NT2/D1 (cell line): ENCODE data around the gene DMXL2.

Source experiments
- DNase-seq: peaks from one replicate; pipeline ENCODE4 v3.0.0-alpha.2; 2011; ENCODE audit warnings: low read depth, low spot score
- H3K27me3 ChIP-seq: 2 replicates; pipeline ENCODE4 v1.6.0; 2011; ENCODE audit warnings: mild to moderate bottlenecking; ENCODE audit not compliant: insufficient read length, insufficient read depth
- H3K36me3 ChIP-seq: 2 replicates; pipeline ENCODE4 v1.6.1; 2011; ENCODE audit warnings: mild to moderate bottlenecking, low read length, mixed read lengths; ENCODE audit not compliant: insufficient read depth, insufficient read length
- H3K4me1 ChIP-seq: 2 replicates; pipeline ENCODE4 v1.5.1; 2011; ENCODE audit not compliant: insufficient read depth, insufficient read length
- H3K4me3 ChIP-seq: 2 replicates; pipeline ENCODE4 v1.5.1; 2011; ENCODE audit warnings: low read depth; ENCODE audit not compliant: insufficient read length
- H3K9ac ChIP-seq: 2 replicates; pipeline ENCODE4 v1.6.0; 2011; ENCODE audit warnings: low read depth; ENCODE audit not compliant: insufficient read length
- H3K9me3 ChIP-seq: 2 replicates; pipeline ENCODE4 v1.5.1; 2011; ENCODE audit warnings: mild to moderate bottlenecking, low read length; ENCODE audit not compliant: insufficient read depth
- SUZ12 ChIP-seq: IDR thresholded peaks from 2 replicates; pipeline ENCODE4 v1.6.1; 2011; ENCODE audit not compliant: insufficient read length, insufficient read depth; ENCODE audit errors: extremely low read depth
- YY1 ChIP-seq: IDR thresholded peaks from 2 replicates; pipeline ENCODE4 v1.6.1; 2011; ENCODE audit not compliant: insufficient read length, insufficient read depth
- ZNF274 ChIP-seq: IDR thresholded peaks from 2 replicates; pipeline ENCODE4 v1.6.1; 2011; ENCODE audit warnings: mild to moderate bottlenecking, low read depth, low read length

DMXL2 gene

GRCh38 chr15:51561271-51561670 lies 61.3 kb downstream of the DMXL2 start:
- Histone ChIP-seq H3K27me3 (no peaks in the 10 kb centered on the region), H3K9me3 (no peaks in the 10 kb centered on the region), H3K36me3 (no peaks in the 10 kb centered on the region), H3K9ac (no peak overlapping the region), H3K4me1 (no peaks in the 10 kb centered on the region), H3K4me3 (no peak overlapping the region)
- TF ChIP-seq ZNF274 (no peak), SUZ12 (no peak), YY1 (no peak)
- no peak for DNase-seq

DNA sequence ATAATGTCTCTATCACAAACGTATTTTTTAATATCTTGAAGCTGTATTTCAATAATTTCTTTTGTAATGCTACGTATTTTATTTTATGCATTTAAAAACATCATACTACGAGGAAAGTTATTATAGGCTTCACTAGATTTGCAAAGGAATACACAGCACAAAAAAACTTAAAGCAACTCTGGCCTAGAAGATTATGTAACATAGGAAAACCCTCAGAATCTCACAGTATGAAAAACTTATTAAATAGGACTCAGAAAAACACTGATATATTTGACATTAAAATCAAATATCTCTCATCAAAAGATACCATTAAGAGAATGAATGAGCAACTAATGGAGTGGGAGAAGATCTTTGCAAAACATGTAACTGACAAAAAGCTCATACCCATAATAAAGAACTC lies 63.7 kb downstream of the DMXL2 start:
- Histone ChIP-seq H3K27me3 (no peaks in the 10 kb centered on the region), H3K9me3 (no peaks in the 10 kb centered on the region), H3K4me1 (no peaks in the 10 kb centered on the region), H3K9ac (no peak overlapping the region), H3K4me3 (no peak overlapping the region), H3K36me3 (no peaks in the 10 kb centered on the region)
- no peak for TF ChIP-seq ZNF274
- no peak for TF ChIP-seq YY1
- no peak for TF ChIP-seq SUZ12
- no peak for DNase-seq

DNA sequence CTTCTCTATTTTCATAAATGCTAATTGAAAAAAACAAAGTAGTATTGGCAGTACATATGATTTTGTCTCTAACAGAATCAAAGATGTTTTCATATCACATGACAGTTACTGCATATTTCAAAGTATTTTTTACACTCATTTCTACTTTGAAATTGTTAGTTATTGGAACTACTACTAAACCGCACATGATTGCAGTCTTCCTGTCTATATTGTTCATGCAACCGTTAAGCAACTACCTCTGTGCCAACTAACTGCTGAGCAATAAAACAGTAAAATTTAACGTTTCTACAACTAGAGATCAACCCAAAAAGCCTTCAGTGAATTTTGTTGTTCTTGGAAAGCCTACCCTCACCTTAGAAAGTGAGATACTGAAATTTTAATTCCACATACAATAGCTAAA lies 64.2 kb downstream of the DMXL2 start:
- no peaks in the 10 kb centered on the region for H3K9me3 ChIP-seq
- H3K27me3 ChIP-seq = no peaks in the 10 kb centered on the region
- H3K4me3 ChIP-seq = no peak overlapping the region
- no peak for TF ChIP-seq YY1
- TF ChIP-seq ZNF274 = no peak
- TF ChIP-seq SUZ12 = no peak
- no peak overlapping the region for H3K9ac ChIP-seq
- no peak for DNase-seq
- H3K4me1 ChIP-seq = no peaks in the 10 kb centered on the region
- H3K36me3 ChIP-seq = no peaks in the 10 kb centered on the region

DNA sequence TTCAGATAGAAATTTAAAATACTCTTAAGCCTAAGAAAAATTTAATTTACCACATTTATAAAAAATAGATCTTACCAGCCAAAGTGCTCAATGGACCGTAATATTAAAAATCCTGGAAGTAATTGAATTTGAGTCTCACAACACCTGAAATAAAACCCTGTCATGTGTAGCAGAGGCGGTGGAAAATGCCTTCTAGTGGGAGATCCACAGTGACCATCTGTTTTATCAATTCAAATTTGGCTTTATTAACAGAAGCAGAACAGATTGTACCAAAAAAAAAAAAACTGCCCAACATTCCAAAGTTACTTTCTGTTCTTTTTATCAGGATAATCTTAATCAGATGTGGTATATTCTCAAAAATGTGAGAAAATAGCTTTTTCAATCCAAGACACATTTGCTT lies 71.7 kb downstream of the DMXL2 start:
- Histone ChIP-seq H3K27me3 (no peaks in the 10 kb centered on the region), H3K4me3 (no peak overlapping the region), H3K4me1 (no peaks in the 10 kb centered on the region), H3K9me3 (no peaks in the 10 kb centered on the region), H3K9ac (no peak overlapping the region), H3K36me3 (no peaks in the 10 kb centered on the region)
- TF ChIP-seq SUZ12 (no peak), ZNF274 (no peak), YY1 (no peak)
- DNase-seq = no peak

- H3K27me3 ChIP-seq = no peaks in the 10 kb centered on the region
- no peak for DNase-seq
- TF ChIP-seq SUZ12 = no peak
- no peak for TF ChIP-seq ZNF274
- TF ChIP-seq YY1 = no peak
- no peak overlapping the region for H3K4me3 ChIP-seq
- peaks cover 4% of the 10 kb centered on the region for H3K36me3 ChIP-seq
- H3K4me1 ChIP-seq = no peaks in the 10 kb centered on the region
- no peaks in the 10 kb centered on the region for H3K9me3 ChIP-seq
- no peak overlapping the region for H3K9ac ChIP-seq
Measured at GRCh38 chr15:51547656-51548055, 74.9 kb downstream of the DMXL2 start.

- Histone ChIP-seq H3K4me3 (no peak overlapping the region), H3K36me3 (peaks cover 7% of the 10 kb centered on the region), H3K9ac (no peak overlapping the region), H3K9me3 (no peaks in the 10 kb centered on the region; the same call in 1 of the 2 replicates), H3K27me3 (no peaks in the 10 kb centered on the region), H3K4me1 (no peaks in the 10 kb centered on the region)
- no peak for DNase-seq
- TF ChIP-seq SUZ12 = no peak
- no peak for TF ChIP-seq YY1
- TF ChIP-seq ZNF274 = no peak
Measured at GRCh38 chr15:51536965-51537574, 85.5 kb downstream of the DMXL2 start.

DNA sequence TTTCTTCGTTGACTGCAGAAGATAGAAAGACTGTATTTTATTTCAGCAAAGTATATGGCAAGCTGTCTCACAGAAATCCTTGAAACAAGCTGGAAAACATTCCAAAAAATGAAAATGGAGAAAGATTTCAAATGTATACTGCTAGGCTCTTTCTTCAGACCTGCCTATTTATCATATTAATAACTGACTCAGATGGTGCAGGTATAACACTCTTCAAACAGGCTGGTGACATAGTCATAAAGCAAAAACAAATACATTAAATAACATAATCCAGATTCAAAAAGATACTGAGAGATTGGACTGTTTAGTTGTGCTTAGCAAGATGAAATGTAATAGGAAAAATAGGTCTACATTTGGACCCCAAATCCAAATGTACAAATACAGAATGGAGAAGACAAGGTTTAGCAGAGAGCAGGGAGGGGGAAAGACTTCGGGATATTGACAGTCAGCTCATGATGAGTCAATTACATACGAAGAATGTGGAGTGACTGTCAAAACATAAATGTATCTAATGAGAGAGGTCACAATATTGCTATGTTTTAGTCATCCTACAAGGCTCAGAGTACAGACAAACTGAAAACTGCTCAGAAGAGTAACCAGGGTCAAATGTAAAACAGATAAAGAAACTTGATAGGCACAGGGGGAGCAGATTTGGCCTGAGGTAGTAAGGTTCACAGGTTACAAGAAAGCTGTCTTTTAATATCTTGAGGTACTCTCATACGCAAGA lies 88.7 kb downstream of the DMXL2 start:
- TF ChIP-seq SUZ12 (no peak), YY1 (no peak), ZNF274 (no peak)
- no peaks in the 10 kb centered on the region; the same call in 1 of the 2 replicates for H3K9me3 ChIP-seq
- no peak overlapping the region for H3K9ac ChIP-seq
- no peaks in the 10 kb centered on the region for H3K4me1 ChIP-seq
- peaks cover 7% of the 10 kb centered on the region for H3K36me3 ChIP-seq
- H3K27me3 ChIP-seq = no peaks in the 10 kb centered on the region
- no peak overlapping the region for H3K4me3 ChIP-seq
- no peak for DNase-seq
